ENCODE results near the gene HLA-DMA.

The HLA-DMA gene

DNA sequence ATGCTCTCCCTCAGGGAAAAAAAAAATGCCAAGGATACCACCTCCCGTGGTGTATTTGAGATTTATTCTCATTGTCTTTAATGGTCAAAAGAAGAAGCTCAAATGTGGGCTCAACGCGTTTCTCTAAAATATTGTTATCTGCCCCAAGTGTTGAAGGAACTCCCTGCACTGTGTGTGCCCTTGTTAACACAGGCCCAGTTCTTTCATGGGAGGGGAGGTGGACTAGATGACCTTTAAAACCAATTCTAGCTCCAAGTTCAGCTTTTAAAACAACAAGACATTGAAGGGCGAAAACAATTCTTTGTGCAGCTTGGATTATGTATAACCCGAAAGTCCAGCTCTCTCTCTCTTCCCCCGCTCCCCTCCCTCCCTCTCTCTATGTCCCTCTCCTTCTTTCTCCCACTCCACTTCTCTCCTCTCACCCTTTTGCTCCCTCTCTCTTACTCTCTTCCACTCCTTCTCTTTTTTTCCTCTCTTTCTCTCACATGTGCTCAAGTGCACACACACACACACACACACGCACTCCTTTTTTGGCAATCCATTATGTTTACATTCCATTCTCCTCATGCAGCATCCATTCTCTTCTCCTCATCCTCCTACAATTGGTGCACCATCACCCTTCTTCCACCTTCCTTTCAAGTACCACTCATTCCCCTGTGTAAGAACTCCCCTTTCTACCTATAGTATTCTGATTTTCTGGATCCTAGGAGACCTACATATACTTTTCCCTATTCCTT, 20.6 kb downstream of the HLA-DMA start:
- DNase-seq (ENCODE audit: low read depth in 2 of 2) = no peak

DNA sequence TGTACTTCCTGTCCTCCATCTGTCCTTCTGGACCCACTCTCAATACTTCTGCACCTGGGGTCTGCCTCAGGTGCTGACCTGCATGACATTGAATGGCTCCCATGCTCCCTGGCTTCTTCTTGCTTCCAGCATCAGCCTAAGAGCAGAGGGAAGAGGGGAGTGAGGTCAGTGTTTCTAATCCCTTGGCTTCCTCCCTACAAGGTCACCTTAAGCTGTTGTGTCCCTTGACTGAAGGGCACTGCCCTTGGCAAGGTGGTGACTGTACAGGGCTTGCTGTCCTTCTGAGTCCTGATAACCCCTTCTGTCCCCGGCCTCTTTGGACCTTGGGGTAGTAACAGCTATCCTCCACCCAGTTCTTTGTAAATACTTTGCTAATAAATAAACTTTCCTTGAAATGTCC, 21.7 kb downstream of the HLA-DMA start:
- no peak for DNase-seq (ENCODE audit: low read depth in 2 of 2)

DNA sequence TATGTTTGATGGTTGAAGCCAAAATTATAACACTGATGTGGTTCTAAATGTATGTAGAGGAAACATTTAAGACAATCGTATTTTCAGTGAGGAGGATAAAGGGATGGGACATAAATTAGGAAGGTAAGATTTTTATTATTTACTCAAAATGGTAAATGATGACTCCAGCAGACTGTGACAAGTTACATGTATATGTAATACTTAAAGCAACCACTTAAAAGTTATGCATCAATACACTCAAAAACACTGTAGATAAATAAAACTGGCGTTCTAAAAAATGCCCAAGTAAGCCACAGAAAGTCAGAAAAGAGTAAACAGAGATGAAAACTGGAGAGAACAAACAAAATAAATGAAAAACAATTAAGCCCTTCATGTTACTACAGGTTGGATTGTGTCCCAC, 30.8 kb downstream of the HLA-DMA start:
- DNase-seq (ENCODE audit: low read depth in 2 of 2) = no peak

DNA sequence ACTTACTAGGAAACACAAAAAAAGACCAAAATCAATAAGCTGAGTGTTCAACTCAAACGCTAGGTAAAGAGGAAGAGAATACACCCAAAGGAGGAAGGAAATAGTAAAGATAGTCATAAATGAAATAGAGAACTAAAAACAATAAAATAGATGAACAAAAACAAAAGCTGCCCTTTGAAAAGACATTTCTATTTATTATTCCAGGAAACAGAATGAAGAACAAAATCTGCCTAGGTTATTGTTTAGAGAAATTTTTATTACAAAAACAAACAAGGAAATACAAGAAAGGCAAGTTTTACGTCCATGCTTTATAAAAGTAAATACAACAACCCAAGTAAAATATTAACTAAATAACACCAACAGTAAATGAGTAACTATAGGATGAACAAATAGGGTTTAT, 32.2 kb downstream of the HLA-DMA start:
- no peak for DNase-seq (ENCODE audit: low read depth in 2 of 2)

GRCh38 chr6:32912951-32913350, 39.9 kb downstream of the HLA-DMA start:
- DNase-seq (ENCODE audit: low read depth in 2 of 2) = no peak

GRCh38 chr6:32908897-32909296, 44.0 kb downstream of the HLA-DMA start:
- DNase-seq (ENCODE audit: low read depth in 2 of 2) = no peak

GRCh38 chr6:32906539-32906938, 46.4 kb downstream of the HLA-DMA start:
- DNase-seq (ENCODE audit: low read depth in 2 of 2) = no peak

- no peak for DNase-seq (ENCODE audit: low read depth in 2 of 2)
Measured at GRCh38 chr6:32905078-32905477, 47.8 kb downstream of the HLA-DMA start.

DNA sequence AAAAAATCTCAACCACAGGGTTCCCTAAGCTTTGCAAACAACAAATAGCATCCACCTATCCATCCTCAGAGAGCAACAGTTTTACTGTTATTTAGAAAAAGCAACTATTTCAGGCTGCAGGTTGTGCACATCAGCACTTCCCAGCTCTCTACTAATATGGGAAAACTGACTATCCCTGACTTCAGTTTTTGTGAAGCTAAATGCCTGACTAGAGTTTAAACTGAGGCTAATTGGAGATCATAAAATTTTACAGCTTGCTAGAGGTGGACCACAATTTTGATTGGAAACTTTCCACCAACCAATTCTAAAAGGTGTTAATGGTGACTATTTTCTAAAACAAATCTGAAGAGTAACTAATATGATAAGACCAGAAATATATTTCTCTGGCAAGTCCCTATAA, 48.9 kb downstream of the HLA-DMA start:
- DNase-seq (ENCODE audit: low read depth in 2 of 2) = no peak

Data from stimulated activated CD8-positive, alpha-beta memory T cell treated with anti-CD3 and anti-CD28 coated beads, Interleukin-15, amount 100 ng/mL, for 48 hours (primary cell).